ENCODE results near the gene DEFB118.

The DEFB118 gene

DNA sequence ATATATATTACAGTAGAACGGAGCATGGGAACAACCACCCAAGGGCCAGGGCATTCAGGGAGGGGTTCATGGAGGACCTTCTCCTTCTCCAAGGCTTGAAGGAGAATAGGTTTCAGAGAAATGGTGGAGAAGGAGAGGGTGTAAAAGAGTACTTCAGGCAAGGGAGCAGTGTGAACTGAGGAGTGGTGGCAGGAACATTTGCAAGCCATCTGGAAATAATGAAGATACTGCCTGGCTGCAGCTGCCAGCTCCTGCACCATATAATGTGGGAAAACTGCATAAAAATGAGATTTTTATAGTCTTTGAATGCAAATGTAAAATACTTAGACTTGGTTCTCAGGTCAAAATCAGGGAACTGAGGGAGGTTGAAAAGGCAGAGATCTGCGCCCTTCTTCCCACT lies 47.3 kb downstream of the DEFB118 start:
- TF ChIP-seq, protein P1, sequence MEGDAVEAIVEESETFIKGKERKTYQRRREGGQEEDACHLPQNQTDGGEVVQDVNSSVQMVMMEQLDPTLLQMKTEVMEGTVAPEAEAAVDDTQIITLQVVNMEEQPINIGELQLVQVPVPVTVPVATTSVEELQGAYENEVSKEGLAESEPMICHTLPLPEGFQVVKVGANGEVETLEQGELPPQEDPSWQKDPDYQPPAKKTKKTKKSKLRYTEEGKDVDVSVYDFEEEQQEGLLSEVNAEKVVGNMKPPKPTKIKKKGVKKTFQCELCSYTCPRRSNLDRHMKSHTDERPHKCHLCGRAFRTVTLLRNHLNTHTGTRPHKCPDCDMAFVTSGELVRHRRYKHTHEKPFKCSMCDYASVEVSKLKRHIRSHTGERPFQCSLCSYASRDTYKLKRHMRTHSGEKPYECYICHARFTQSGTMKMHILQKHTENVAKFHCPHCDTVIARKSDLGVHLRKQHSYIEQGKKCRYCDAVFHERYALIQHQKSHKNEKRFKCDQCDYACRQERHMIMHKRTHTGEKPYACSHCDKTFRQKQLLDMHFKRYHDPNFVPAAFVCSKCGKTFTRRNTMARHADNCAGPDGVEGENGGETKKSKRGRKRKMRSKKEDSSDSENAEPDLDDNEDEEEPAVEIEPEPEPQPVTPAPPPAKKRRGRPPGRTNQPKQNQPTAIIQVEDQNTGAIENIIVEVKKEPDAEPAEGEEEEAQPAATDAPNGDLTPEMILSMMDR (IDR thresholded peaks at IDR 0.05; ENCODE audit: low read depth, low read length) = no peak

DNA sequence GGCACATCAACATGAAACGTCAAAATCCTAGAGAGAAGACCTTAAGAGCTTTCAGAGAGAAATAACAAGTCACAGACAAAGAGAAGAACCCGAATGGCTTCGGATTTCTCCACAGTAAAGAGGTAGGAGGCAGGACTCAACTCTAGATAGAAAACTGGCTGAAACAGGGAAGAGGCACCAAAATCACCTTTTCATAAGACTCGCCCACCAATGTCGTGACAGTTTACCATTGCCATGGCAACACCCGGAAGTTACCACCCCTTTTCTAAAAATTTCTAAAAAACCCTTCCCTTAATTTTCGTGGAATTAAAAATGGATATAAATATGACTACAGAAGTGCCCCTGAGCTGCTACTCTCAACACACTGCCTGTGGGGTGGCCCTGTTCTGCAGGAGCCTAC lies 49.9 kb downstream of the DEFB118 start:
- H3K4me3 ChIP-seq (ENCODE audit: low read depth, low read length) = no peak overlapping the region
- TF ChIP-seq, protein P1 (IDR thresholded peaks at IDR 0.05; ENCODE audit: low read depth, low read length) = no peak

More for the DNA sequence above, 47.3 kb downstream of the DEFB118 start:
- no peak overlapping the region for H3K4me3 ChIP-seq (ENCODE audit: low read depth, low read length)

Data from WI38 (cell line).